ENCODE data around the gene CEP350. TPM values are rescaled to one million over a fixed set of nuclear protein-coding genes. Genes with fewer than 3 reads are reported as not detected.

The CEP350 gene
- 57.5 and 58.2 TPM in 2 replicates for total RNA-seq (2014; rRNA removed; shearing (Covaris generic))
- 15.4 and 26.1 TPM in 2 replicates for polyA plus RNA-seq (2015; cell fraction: cytosol; rRNA removed)
- 30.1 and 33.4 TPM in 2 replicates for polyA plus RNA-seq (2015; cell fraction: nucleus; rRNA removed)

GRCh38 chr1:179954493-179955286, at the start of gene CEP350:
CEP350 (plus strand) TSS chr1:179954810; CDS start chr1:179986182, 31,372 bp downstream.
- peak; percentile 100 for DNase-seq (ENCODE audit: low read depth, low spot score)
- in situ Hi-C loops (cut with HindIII; ENCODE audit: low pct_unique_long_range_greater_than_20kb, low sequenced_read_pairs), result no loop called here

GRCh38 chr1:179910934-179911333, 43.7 kb upstream of the CEP350 start:
- DNase-seq (ENCODE audit: low read depth, low spot score), result no peak
- in situ Hi-C loops (cut with HindIII; ENCODE audit: low pct_unique_long_range_greater_than_20kb, low sequenced_read_pairs), result no loop called here

GRCh38 chr1:179911812-179912211, 42.8 kb upstream of the CEP350 start:
- no peak for DNase-seq (ENCODE audit: low read depth, low spot score)
- in situ Hi-C loops (cut with HindIII; ENCODE audit: low pct_unique_long_range_greater_than_20kb, low sequenced_read_pairs), result no loop called here

- peak; percentile 58 for DNase-seq (ENCODE audit: low read depth, low spot score)
- in situ Hi-C loops (cut with HindIII; ENCODE audit: low pct_unique_long_range_greater_than_20kb, low sequenced_read_pairs), result no loop called here
Measured at GRCh38 chr1:179917601-179918429, 36.8 kb upstream of the CEP350 start.

GRCh38 chr1:179921472-179921871, 33.1 kb upstream of the CEP350 start:
- in situ Hi-C loops (cut with HindIII; ENCODE audit: low pct_unique_long_range_greater_than_20kb, low sequenced_read_pairs), result no loop called here
- peak; percentile 99 for DNase-seq (ENCODE audit: low read depth, low spot score)

- in situ Hi-C loops (cut with HindIII; ENCODE audit: low pct_unique_long_range_greater_than_20kb, low sequenced_read_pairs), result no loop called here
- DNase-seq (ENCODE audit: low read depth, low spot score), result peak; percentile 84
Measured at GRCh38 chr1:179921981-179922872, 32.4 kb upstream of the CEP350 start.

GRCh38 chr1:179923029-179923428, 31.6 kb upstream of the CEP350 start:
- in situ Hi-C loops (cut with HindIII; ENCODE audit: low pct_unique_long_range_greater_than_20kb, low sequenced_read_pairs), result no loop called here

GRCh38 chr1:179924268-179924667, 30.3 kb upstream of the CEP350 start:
- in situ Hi-C loops (cut with HindIII; ENCODE audit: low pct_unique_long_range_greater_than_20kb, low sequenced_read_pairs), result no loop called here
- no peak for DNase-seq (ENCODE audit: low read depth, low spot score)

More at GRCh38 chr1:179923029-179923428, 31.6 kb upstream of the CEP350 start:
- DNase-seq (ENCODE audit: low read depth, low spot score), result no peak

GRCh38 chr1:179925302-179925701, 29.3 kb upstream of the CEP350 start:
- DNase-seq (ENCODE audit: low read depth, low spot score), result no peak
- in situ Hi-C loops (cut with HindIII; ENCODE audit: low pct_unique_long_range_greater_than_20kb, low sequenced_read_pairs), result no loop called here

GRCh38 chr1:179925922-179926849, 28.4 kb upstream of the CEP350 start:
- in situ Hi-C loops (cut with HindIII; ENCODE audit: low pct_unique_long_range_greater_than_20kb, low sequenced_read_pairs), result no loop called here
- no peak for DNase-seq (ENCODE audit: low read depth, low spot score)

- peak; percentile 26 for DNase-seq (ENCODE audit: low read depth, low spot score)
- in situ Hi-C loops (cut with HindIII; ENCODE audit: low pct_unique_long_range_greater_than_20kb, low sequenced_read_pairs), result no loop called here
Measured at GRCh38 chr1:179926850-179927205, 27.8 kb upstream of the CEP350 start.

- peak; percentile 50 for DNase-seq (ENCODE audit: low read depth, low spot score)
Measured at GRCh38 chr1:179929955-179930798, 24.4 kb upstream of the CEP350 start.

GRCh38 chr1:179930867-179931266, 23.7 kb upstream of the CEP350 start:
- no peak for DNase-seq (ENCODE audit: low read depth, low spot score)
- in situ Hi-C loops (cut with HindIII; ENCODE audit: low pct_unique_long_range_greater_than_20kb, low sequenced_read_pairs), result no loop called here

More at GRCh38 chr1:179929955-179930798, 24.4 kb upstream of the CEP350 start:
- in situ Hi-C loops (cut with HindIII; ENCODE audit: low pct_unique_long_range_greater_than_20kb, low sequenced_read_pairs), result no loop called here

GRCh38 chr1:179933219-179933618, 21.4 kb upstream of the CEP350 start:
- in situ Hi-C loops (cut with HindIII; ENCODE audit: low pct_unique_long_range_greater_than_20kb, low sequenced_read_pairs), result no loop called here
- no peak for DNase-seq (ENCODE audit: low read depth, low spot score)

GRCh38 chr1:179935909-179936496, 18.6 kb upstream of the CEP350 start:
- in situ Hi-C loops (cut with HindIII; ENCODE audit: low pct_unique_long_range_greater_than_20kb, low sequenced_read_pairs), result no loop called here
- DNase-seq (ENCODE audit: low read depth, low spot score), result no peak

All from SK-MEL-5 (cell line).